M059J (cell line): ENCODE results near the gene LAMTOR2. TPM values are rescaled to one million over a fixed set of nuclear protein-coding genes. Genes with fewer than 3 reads are reported as not detected.
"Not testable (repeated sequence)": the region's sequence is repeated elsewhere in the genome, so short reads cannot be mapped to it uniquely, and the experiment has no call there.

Experiments
- DNase-seq: peaks from one replicate; pipeline ENCODE4 v3.0.0-alpha.2; 2012; ENCODE audit warnings: low read depth
- total RNA-seq: library from RNA; depleted of rRNA; stranded (reverse); fragments of >200 nt; shearing (Covaris generic); gene quantifications from 2 replicates; pipeline ENCODE4 v1.2.3, GENCODE V29; 2014

Gene LAMTOR2
- total RNA-seq, 1 experiment from 2014 or later: 60.2 TPM

DNA sequence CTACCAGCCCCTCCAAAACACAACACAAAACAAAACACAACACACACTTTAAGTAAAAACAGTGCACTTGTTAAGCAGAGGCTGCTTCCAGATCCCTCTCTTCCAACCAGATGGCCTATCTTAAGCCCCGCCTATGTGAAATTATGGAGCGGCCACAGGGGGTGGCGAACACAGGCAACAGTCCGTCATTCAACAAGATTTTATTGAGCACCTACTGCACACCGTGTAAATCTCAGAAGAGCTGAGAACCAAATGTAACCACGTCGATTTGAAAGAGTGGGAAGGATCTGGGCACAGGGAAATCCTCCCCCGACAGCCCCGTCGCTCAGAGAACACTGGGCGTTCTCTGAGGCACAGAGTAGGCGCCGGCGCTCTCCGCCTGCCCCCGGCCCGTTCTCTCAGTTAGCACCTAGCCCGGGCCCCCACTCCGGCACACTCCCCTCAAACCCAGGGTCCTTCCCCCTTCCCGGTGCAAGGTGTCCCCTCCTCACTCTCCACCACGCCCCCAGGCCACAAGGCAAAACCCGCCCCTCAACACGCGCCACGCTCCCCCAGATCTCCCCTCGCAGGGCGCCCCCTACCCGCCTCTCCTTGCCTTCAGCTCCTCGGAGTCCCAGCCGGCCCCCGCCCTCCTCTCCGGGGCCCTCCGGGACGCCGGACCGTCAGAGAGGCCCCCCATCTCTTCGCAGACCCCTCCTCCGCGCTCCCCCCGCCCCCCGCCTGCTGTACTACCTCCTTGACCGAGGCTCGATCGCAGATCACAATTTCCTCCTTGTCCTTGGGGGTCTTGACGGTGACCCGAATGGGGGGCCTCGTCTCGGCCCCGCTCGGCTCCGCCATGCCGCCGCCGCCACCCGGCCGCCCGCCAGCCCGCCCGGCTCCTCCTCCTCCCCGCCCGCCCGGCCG lies 1.5 kb upstream of the LAMTOR2 start:
- DNase-seq: peak; percentile 72

DNA sequence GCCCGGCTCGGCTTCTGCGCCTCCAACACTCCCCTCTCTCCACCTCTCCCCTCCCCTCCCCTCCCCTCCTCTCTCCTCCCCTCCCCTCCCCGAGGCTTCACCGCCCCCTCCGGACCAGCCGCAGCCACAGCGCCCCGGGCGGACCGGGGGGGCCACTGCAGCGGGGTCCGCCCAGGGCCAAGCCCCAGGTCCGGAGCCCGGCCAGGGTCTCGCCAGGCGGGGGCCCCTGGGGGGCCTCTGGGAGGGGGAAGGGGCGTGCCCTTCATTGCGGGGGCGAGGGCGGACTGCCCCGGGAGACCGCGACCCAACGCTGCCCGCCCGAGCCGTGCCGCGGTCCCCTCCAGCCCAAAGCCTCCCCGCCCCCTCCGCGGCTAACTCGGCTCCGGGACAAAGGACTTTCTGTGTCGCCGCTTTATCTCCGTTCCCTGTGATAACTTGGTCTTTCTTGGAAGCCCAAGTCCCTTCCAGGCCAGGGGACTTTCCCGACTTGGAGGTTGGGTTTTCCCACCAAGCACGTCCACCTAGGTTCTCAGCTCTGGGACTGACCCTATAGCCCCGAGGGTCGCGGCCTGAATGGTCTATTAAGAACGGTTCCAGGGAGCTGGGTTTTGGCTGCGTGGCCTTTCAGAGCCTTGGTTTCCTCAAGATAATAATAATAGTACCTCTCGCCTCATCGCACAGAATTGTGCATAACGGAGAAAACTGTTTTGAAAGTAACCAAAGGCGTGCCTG lies 648 bp upstream of the LAMTOR2 start, which contains the start of gene UBQLN4:
Gene UBQLN4 (minus strand): TSS at position 31 of the 732 bp plus-strand sequence. CDS start 97 bp downstream, outside the sequence.
- peak; percentile 75 for DNase-seq

DNA sequence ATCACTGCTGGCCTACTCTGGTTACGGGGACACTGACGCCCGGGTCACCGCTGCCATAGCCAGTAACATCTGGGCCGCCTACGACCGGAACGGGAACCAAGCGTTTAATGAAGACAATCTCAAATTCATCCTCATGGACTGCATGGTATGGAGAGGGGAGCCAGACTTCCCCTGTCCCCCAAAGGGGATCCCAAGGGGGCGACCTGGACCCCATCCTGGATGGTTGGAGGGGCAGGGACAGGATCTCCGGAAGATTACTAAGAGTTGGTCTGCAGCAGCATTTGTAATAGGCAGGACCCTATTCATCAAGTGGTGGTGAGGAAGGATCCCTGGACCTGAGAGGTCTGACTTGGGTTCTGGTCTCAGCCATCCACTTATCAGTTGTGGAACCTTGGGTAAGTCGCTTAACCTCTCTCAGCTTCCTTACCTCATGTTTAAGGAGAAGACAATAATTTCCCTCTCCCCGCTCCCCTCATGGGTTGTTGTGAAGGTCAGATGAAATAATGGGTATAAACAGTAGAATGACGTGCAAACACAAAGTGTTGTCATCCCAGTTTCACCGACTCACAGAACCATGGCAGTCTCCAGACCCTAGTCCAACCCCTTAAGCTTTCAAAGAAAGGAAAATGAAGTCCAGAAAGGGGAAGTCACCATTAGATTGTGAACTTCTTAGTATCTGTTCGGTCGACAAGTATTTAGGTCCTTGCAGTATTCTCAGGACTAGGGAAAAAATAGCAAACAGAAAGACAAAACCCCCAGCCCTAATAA lies 883 bp downstream of the LAMTOR2 start:
- DNase-seq: no peak

DNA sequence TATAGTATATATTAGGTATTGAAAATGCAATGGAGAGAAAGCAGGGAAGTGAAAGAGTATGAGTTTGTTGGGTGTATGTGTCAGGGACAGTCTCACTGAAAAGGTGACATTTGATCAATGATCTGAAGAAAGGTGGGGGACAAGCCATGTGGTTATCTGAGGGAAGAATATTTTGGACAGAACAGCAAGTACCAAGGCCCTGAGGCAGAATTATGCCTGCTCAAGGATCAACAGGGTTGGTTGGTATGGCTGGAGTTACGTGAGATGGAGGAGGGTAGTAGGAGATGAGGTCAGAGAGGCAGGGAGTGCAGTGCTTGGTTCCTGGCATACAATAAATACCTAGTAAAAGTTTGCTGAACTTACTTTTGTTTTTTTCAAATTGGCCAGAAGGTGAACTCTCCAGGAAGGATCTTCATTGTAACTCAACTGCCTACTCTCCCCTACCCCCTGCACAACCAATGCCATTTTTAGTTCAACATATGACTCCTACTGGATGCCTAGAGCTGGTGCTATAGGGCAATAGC lies 1.8 kb downstream of the LAMTOR2 start:
- no peak for DNase-seq

DNA sequence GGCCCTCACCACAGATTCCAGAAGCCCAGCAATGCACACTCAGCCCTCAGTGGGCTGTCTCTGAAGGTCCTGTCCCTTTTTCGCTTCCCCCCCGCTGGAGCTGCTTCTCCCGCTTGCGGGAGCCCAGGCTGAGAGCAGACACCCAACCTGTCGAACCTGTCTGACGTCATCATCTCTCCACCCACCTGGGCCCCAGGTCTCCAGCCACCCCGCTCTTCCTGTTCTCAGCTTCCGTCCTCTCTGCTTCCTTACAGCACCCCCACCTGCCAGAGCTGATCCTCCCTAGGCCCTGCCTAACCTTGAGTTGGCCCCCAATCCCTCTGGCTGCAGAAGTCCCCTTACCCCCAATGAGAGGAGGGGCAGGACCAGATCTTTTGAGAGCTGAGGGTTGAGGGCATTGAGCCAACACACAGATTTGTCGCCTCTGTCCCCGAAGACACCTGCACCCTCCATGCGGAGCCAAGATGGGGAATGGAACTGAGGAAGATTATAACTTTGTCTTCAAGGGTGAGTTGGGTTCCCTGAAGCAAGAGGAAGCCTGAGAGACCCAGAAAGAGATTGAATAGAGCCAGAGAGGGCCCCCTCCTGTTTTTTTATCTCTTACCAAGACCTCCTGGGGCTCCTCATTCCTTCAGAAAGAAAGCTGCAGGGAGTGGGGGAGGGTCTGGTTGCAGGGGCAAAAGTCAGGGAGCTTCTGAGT lies 6.5 kb downstream of the LAMTOR2 start, which contains the start of gene RAB25:
Gene RAB25 (plus strand): TSS at position 224 of the 700 bp plus-strand sequence. CDS start 241 bp downstream, at position 465.
- no peak for DNase-seq

DNA sequence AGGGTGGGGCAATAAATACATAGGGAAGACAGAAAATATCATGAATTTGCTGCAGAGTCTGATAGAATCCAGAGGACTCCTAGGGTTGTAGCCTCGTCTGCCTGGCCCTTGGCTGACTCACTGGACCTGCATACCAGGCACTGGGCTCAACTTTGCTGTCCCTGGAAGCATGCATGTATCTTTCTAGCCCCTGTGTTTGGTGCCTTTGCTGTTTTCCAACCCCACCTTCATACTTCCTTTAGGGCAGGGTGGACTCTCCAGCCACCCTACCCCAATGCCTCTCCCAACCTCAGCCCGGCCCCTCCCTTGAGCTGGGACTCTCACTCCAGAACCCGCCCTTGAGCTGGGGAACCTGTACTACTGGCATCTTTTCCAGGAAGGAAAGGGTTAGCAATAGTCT lies 7.6 kb downstream of the LAMTOR2 start:
- DNase-seq: no peak

DNA sequence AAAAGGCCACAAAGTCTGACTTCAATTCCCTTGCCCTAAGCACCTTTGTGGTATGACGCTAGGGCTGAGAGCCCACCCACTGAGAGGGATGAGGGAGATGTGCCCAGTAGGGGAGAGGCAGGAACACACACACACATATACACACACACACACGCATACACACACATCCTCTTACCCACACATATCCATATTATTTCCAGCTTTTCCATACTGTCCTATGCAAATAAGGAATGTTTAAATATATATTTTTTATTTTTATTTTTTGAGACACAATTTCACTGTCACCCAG lies 9.4 kb downstream of the LAMTOR2 start:
- no peak for DNase-seq

DNA sequence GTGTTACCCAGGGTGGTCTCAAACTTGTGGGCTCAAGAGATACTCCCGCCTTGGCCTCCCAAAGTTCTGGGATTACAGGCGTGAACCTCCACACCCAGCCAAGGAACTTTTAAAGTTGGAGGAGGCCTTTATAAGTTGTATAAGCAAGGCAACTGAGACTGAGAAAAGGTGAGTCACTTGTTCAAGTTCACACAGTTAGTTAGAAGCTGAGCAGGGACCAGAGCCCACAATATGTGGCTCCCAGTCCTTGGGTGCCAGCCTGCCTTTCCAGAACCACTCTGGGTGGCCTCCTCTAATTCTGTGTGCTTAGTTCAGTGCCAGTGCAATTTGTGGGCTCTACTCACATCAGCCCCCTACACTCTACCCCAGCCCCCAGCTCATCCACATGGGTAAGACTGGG lies 10.0 kb downstream of the LAMTOR2 start:
- no peak for DNase-seq

DNA sequence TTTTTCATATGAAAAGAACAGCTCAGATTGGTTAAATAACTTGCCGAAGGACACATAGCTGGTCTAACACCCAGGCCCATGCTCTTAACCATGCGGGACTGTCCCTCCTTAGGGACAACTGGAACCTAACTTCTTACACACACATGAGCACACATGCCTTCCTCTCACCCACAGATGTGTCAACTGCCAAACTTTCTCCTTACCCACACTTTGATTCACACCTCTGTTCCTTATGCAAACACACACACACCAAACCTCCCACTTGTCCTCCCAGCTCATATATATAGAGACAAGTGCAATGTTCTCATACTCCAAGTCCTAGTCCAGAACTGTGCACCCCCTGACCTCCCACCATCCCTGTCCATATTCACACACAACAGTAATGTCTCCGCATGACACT lies 10.6 kb downstream of the LAMTOR2 start:
- DNase-seq: no peak

DNA sequence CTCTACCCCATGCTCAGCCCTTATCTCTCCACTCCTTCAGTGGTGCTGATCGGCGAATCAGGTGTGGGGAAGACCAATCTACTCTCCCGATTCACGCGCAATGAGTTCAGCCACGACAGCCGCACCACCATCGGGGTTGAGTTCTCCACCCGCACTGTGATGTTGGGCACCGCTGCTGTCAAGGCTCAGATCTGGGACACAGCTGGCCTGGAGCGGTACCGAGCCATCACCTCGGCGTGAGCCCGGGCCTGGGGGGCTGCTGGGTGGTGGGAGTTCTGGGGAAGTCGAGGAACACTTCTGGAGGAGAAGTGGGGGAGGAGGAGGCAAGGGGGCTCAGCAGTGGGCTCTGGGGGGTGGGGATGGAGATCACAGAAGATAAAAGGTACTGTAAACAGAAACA lies 11.3 kb downstream of the LAMTOR2 start:
- no peak for DNase-seq

DNA sequence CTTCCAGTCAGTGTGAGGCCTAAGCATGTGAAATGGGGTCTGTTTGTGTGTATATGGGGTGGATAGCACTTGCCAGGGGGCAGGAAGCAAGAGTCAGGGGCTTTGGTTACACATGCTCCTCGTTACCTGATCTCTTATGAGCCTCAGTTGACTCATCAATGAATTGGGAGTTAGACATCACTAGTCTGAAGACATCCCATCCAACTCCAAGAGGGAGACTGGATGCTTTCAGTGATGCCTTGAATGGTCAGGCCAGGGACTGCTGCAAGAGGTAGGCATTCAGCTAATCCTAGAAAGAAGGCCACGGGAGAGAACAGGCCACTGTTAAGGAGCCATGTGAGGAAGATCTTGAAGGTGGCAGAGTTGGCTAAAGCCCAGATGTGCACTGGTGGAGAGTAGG lies 12.7 kb downstream of the LAMTOR2 start:
- no peak for DNase-seq

DNA sequence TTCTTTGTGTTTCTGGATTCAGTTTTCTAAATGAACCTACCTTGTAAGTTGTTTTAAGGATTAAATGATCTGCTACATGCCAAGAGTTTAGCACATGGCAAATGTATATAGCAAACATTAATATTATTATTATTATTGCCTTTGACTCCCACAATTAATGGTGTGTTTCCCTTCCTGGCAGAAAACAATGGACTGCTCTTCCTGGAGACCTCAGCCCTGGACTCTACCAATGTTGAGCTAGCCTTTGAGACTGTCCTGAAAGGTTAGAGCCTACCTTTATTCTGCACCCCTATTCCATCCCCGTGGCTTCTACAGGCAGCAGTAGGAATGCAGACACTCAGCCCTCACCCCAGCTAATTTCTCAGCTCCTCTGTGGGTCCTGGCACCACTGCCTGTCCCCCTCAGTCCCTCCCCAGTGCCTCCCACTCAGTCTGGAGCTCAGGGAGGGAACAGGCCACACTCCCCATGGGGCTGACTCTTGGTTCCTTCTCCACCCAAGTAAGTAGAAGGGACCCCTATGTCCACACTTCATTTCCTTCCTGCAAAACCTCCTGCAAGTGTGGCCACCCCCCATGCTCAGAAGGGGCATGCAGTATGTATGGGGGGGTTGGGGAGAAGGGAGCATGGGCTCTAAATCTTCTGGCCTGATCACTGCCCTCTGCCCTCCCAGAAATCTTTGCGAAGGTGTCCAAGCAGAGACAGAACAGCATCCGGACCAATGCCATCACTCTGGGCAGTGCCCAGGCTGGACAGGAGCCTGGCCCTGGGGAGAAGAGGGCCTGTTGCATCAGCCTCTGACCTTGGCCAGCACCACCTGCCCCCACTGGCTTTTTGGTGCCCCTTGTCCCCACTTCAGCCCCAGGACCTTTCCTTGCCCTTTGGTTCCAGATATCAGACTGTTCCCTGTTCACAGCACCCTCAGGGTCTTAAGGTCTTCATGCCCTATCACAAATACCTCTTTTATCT lies 15.2 kb downstream of the LAMTOR2 start:
- DNase-seq: no peak

DNA sequence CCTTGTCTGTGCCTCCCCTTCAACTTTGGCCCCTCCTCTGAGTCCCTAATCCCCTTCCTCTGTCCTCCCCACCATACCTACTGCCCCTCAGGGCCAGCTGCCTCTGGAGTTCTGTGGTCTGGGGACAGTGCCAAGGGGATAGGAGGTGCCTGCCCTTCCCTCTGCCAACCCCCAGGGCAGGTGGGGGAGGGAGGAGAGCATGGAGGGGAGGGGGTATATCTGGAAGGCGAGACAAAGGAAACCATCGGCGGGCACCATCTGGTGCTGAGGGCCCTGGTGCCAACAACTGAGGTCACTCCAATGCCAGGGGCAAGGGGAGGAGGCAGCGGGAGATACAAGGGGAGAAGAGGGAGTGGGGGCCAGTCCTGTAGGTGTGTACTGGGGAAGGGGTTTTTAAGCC lies 16.0 kb downstream of the LAMTOR2 start:
- DNase-seq: no peak

DNA sequence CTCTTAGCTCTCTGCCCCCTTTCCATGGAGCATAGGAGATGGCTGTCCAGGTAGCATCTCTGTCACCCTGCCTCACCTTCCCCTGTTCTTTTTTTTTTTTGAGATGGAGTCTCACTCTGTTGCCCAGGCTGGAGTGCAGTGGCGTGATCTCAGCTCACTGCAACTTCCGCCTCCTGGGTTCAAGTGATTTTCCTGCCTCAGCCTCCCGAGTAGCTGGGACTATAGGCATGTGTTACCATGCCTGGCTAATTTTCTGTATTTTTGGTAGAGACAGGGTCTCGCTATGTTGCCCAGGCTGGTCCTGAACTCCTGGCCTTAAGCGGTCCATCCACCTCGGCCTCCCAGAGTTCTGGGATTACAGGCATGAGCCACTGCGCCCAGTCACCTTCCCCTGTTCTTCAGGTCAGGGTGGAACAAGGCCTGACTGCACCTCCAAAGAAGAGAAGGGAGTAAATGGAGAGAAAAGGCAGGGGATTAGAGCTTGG lies 16.8 kb downstream of the LAMTOR2 start:
- not testable (repeated sequence) for DNase-seq

DNA sequence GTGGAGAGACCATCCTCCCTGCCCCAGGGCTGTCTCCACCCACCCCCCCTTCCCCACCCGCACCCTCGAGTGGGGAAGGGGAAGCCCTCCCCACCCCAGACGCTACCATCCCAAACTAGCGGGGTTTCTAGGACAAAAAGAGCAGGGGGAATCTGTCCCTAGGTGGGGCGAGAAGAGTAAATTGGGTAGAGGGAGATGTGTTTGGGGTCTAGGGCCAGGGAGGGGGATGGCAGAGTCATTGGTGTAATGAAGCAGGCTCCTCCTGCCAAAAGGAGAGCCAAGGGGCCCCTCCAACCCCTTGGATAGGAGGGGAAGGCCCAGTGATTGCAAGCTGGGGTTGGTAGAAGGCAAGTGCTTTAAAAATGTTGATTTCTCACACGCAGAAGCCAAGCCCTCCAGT lies 17.7 kb downstream of the LAMTOR2 start:
- no peak for DNase-seq

DNA sequence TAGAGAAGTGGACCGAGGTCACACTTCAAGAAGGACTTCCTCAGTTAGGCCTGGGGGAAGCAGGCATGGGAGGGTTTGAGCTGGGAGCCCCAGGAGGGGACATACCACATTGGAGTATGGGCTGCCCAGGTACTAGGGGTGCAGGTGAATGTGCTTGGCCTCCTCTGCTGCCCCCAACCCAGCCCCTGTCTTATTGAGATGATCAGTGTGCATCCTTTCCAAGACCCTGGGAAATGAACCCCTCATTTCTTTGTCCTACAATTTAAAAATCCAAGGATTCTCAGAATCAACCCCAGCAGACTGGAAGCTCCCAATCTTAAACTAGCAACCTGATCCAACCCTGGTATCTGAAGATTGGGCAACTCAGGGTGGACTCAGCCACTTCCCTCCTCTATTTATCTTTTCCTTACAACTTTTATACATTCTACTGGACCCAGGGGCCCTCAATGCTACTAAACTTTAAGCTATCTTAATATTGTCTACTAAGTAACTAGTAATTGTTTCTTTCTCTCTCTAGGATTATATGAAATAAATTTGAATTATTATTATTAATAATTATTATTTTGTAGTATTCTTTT lies 18.6 kb downstream of the LAMTOR2 start:
- DNase-seq: no peak

DNA sequence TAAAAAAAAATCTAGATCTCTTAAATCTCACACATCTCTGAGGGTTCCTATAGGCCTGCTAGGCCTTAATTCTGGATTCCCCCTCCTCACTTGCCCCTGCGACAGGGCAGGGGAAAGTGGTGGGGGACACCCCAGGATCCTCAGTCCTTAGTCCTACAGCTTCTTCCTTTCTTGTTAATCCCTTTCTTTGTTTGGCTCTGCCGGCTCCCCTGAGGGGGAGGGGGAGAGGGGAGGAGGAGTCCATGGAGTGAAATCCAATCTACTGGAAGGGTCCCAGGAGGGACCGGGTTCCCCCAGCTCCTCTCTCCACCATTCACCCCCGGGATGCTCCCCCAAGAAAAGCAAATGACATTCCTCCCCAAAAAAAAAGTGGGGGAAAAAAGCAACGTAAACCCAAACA lies 19.2 kb downstream of the LAMTOR2 start:
- DNase-seq: no peak

DNA sequence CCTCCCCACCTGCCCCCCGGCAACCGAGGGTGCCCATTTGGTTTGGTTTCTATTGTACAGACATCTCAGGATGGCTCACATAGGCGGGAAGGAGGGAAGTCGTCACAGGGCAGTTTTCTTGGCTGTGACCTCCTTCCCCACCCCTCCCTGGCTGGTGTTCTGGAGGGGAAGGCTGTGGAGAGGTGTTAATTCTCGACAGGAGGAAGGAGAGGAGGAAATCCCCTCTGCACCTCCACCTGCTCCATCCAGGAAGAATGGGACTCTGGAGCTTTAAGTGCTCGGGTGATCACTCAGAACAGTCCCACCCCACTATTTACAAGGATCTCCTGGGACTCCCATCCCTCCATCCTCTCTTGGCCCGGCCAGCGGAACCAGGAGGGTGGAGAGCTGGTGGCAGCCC lies 20.1 kb downstream of the LAMTOR2 start:
- DNase-seq: no peak

DNA sequence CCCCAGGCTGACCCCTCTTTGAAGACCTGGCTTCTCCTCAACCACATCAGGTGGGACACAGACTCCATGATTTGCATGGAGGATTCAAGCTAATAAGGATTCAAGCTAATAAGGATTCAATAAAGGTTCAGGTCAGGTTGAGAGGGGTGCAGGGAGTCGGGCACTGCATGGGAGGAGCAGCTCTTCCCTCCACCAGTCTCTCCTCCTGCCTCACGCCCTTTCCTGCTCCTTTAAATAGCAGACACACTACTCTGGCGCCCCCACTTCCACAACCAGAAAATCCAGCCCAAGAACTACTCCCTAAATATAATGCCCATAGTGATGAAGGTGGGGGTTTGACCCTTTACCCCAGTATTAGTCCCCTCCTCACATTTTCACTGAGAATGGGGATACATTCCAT lies 20.6 kb downstream of the LAMTOR2 start:
- DNase-seq: no peak

DNA sequence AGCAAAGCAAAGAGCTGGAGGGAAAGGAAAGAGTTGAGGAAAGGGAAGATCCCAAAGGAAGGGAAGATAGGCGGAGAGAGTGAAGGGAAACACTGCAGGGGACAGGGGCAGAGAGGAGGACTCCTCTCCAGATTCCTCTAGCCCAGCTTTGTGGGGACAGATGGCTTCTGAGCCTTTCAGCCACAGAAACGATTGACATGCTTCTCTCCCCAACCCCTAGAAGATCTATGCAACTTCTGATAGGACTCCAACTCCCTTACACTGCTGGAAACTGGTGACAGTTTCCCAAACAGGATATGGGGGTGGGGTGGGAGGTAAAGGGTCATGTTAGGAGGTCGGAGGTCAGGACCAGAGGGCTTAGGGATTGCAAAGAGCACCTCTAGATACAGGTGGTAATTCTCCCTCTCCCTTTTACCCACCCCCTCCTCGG lies 21.2 kb downstream of the LAMTOR2 start:
- DNase-seq: no peak
